ENCODE results near the gene HSD11B1.
A peak's percentile ranks its signal among the peaks of the same experiment; 100 is the strongest.

Gene HSD11B1

GRCh38 chr1:209710847-209711246 is 6.2 kb downstream of the HSD11B1 start:
- peaks cover 0 to 30% (median 5%) of the 10 kb centered on the region in 11 experiments; a peak in 9 of 22 replicates for H3K36me3 ChIP-seq
- no peaks in the 10 kb centered on the region for H4K20me1 ChIP-seq
- TF ChIP-seq Cebpa-rat (IDR thresholded peaks at IDR 0.05): no peak
- H3K9ac ChIP-seq: no peak overlapping the region
- no peaks in the 10 kb centered on the region for H3K27me3 ChIP-seq
- H3K4me1 ChIP-seq: peaks cover 0 to 11% (median 0%) of the 10 kb centered on the region in 10 experiments; a peak in 5 of 20 replicates
- H3K27ac ChIP-seq: no peak overlapping the region
- no peak overlapping the region for H3K4me3 ChIP-seq
- H3K9me3 ChIP-seq (replicated peaks in 1 of 11): no peaks in the 10 kb centered on the region
- no peak overlapping the region for H3K4me2 ChIP-seq

- no peak for TF ChIP-seq Cebpa-rat (IDR thresholded peaks at IDR 0.05)
- Histone ChIP-seq H3K4me3 (no peak overlapping the region), H4K20me1 (no peaks in the 10 kb centered on the region), H3K27me3 (no peaks in the 10 kb centered on the region), H3K9ac (no peak overlapping the region), H3K9me3 (replicated peaks in 1 of 11) (no peaks in the 10 kb centered on the region), H3K4me1 (peaks cover 0 to 30% (median 0%) of the 10 kb centered on the region in 10 experiments; a peak in 5 of 20 replicates), H3K36me3 (0 out of 22 replicates have a peak, but pooled peaks cover 0 to 2% (median 0%) of the 10 kb centered on the region in 11 experiments), H3K27ac (no peak overlapping the region), H3K4me2 (no peak overlapping the region)
These were observed 9.7 kb downstream of the HSD11B1 start for GRCh38 chr1:209714338-209714737.

GRCh38 chr1:209715314-209715713 is 10.7 kb downstream of the HSD11B1 start:
- Histone ChIP-seq H3K27me3 (no peaks in the 10 kb centered on the region), H3K9ac (no peak overlapping the region), H4K20me1 (no peaks in the 10 kb centered on the region), H3K36me3 (no peaks in the 10 kb centered on the region), H3K27ac (no peak overlapping the region), H3K4me1 (peaks cover 0 to 30% (median 0%) of the 10 kb centered on the region in 10 experiments; a peak in 5 of 20 replicates), H3K4me3 (no peak overlapping the region), H3K9me3 (replicated peaks in 1 of 11) (no peaks in the 10 kb centered on the region), H3K4me2 (peak overlapping the region in 2 of 11 experiments; percentile 51 to 58; a peak in 3 of 22 replicates)
- no peak for TF ChIP-seq Cebpa-rat (IDR thresholded peaks at IDR 0.05)

- H3K9ac ChIP-seq: no peak overlapping the region
These were observed 13.2 kb downstream of the HSD11B1 start for GRCh38 chr1:209717818-209718217.

GRCh38 chr1:209720326-209720725 is 15.7 kb downstream of the HSD11B1 start:
- no peaks in the 10 kb centered on the region for H3K9me3 ChIP-seq (replicated peaks in 1 of 11)
- peaks cover 0 to 35% (median 0%) of the 10 kb centered on the region in 10 experiments; a peak in 5 of 20 replicates for H3K4me1 ChIP-seq

More at GRCh38 chr1:209717818-209718217, 13.2 kb downstream of the HSD11B1 start:
- TF ChIP-seq Cebpa-rat (IDR thresholded peaks at IDR 0.05): no peak
- H3K4me1 ChIP-seq: peaks cover 0 to 41% (median 0%) of the 10 kb centered on the region in 10 experiments; a peak in 5 of 20 replicates
- H3K4me3 ChIP-seq: no peak overlapping the region
- H3K27me3 ChIP-seq: no peaks in the 10 kb centered on the region
- no peaks in the 10 kb centered on the region for H3K9me3 ChIP-seq (replicated peaks in 1 of 11)
- peak overlapping the region in 2 of 11 experiments; percentile 19 to 46; a peak in 3 of 22 replicates for H3K4me2 ChIP-seq
- H3K36me3 ChIP-seq: no peaks in the 10 kb centered on the region
- no peak overlapping the region for H3K27ac ChIP-seq
- no peaks in the 10 kb centered on the region for H4K20me1 ChIP-seq

GRCh38 chr1:209720826-209721225 is 16.2 kb downstream of the HSD11B1 start:
- no peaks in the 10 kb centered on the region for H3K9me3 ChIP-seq (replicated peaks in 1 of 11)
- no peak overlapping the region for H3K4me3 ChIP-seq

More at GRCh38 chr1:209720326-209720725, 15.7 kb downstream of the HSD11B1 start:
- no peaks in the 10 kb centered on the region for H4K20me1 ChIP-seq
- no peaks in the 10 kb centered on the region for H3K36me3 ChIP-seq
- H3K9ac ChIP-seq: no peak overlapping the region
- H3K4me3 ChIP-seq: no peak overlapping the region
- no peaks in the 10 kb centered on the region for H3K27me3 ChIP-seq
- no peak for TF ChIP-seq Cebpa-rat (IDR thresholded peaks at IDR 0.05)
- no peak overlapping the region for H3K4me2 ChIP-seq
- H3K27ac ChIP-seq: no peak overlapping the region

GRCh38 chr1:209721323-209721722 is 16.7 kb downstream of the HSD11B1 start:
- Histone ChIP-seq H3K36me3 (no peaks in the 10 kb centered on the region), H3K4me3 (no peak overlapping the region), H3K9ac (no peak overlapping the region), H3K27ac (no peak overlapping the region), H3K4me2 (peak overlapping the region in 1 of 11 experiments; percentile 6; a peak in 1 of 22 replicates), H3K9me3 (replicated peaks in 1 of 11) (no peaks in the 10 kb centered on the region), H3K27me3 (no peaks in the 10 kb centered on the region), H4K20me1 (no peaks in the 10 kb centered on the region), H3K4me1 (peaks cover 0 to 25% (median 0%) of the 10 kb centered on the region in 10 experiments; a peak in 3 of 20 replicates)
- TF ChIP-seq Cebpa-rat (IDR thresholded peaks at IDR 0.05): no peak

More at GRCh38 chr1:209720826-209721225, 16.2 kb downstream of the HSD11B1 start:
- Histone ChIP-seq H3K4me2 (no peak overlapping the region), H4K20me1 (no peaks in the 10 kb centered on the region), H3K27ac (no peak overlapping the region), H3K9ac (no peak overlapping the region), H3K36me3 (no peaks in the 10 kb centered on the region), H3K4me1 (peaks cover 0 to 30% (median 0%) of the 10 kb centered on the region in 10 experiments; a peak in 5 of 20 replicates), H3K27me3 (no peaks in the 10 kb centered on the region)
- no peak for TF ChIP-seq Cebpa-rat (IDR thresholded peaks at IDR 0.05)

- 0 out of 22 replicates have a peak, but pooled peaks cover 0 to 3% (median 0%) of the 10 kb centered on the region in 11 experiments for H3K27me3 ChIP-seq
- H3K4me2 ChIP-seq: no peak overlapping the region
These were observed 18.6 kb downstream of the HSD11B1 start for GRCh38 chr1:209723265-209723664.

GRCh38 chr1:209723756-209724693 is 19.4 kb downstream of the HSD11B1 start:
- no peak overlapping the region for H3K4me3 ChIP-seq
- no peak for TF ChIP-seq Cebpa-rat (IDR thresholded peaks at IDR 0.05)
- H3K9me3 ChIP-seq (replicated peaks in 1 of 11): no peaks in the 10 kb centered on the region

More at GRCh38 chr1:209723265-209723664, 18.6 kb downstream of the HSD11B1 start:
- Histone ChIP-seq H4K20me1 (no peaks in the 10 kb centered on the region), H3K9me3 (replicated peaks in 1 of 11) (no peaks in the 10 kb centered on the region), H3K9ac (no peak overlapping the region), H3K4me1 (peaks cover 0 to 11% (median 0%) of the 10 kb centered on the region in 10 experiments; a peak in 1 of 20 replicates), H3K4me3 (no peak overlapping the region), H3K36me3 (no peaks in the 10 kb centered on the region), H3K27ac (no peak overlapping the region)
- TF ChIP-seq Cebpa-rat (IDR thresholded peaks at IDR 0.05): no peak

More at GRCh38 chr1:209723756-209724693, 19.4 kb downstream of the HSD11B1 start:
- Histone ChIP-seq H3K27me3 (0 out of 22 replicates have a peak, but pooled peaks cover 0 to 3% (median 0%) of the 10 kb centered on the region in 11 experiments), H3K9ac (no peak overlapping the region), H3K27ac (no peak overlapping the region), H3K4me2 (no peak overlapping the region), H3K4me1 (peaks cover 0 to 12% (median 0%) of the 10 kb centered on the region in 10 experiments; a peak in 1 of 20 replicates), H3K36me3 (no peaks in the 10 kb centered on the region), H4K20me1 (no peaks in the 10 kb centered on the region)

Data from BLaER1 treated with 17β-estradiol and CSF1 and Interleukin-3, amounts not matched to agents 10 nM and 100 nM (cell line).